K562 (cell line): ENCODE data around the gene PIP4K2A. TPM values are rescaled to one million over a fixed set of nuclear protein-coding genes. Genes with fewer than 3 reads are reported as not detected.

Experiments
- ATAC-seq: fragments of 200-7000 bp; cut with Tn5 transposase; 3 replicates; pipeline ENCODE4 v1.9.1; 2020; ENCODE audit warnings: moderate library complexity
- BruUV-seq: library from RNA; stranded (reverse); fragments of 400-500 nt; replicated peaks from 2 replicates; lab custom pipeline; 2021; lab: Mats Ljungman, UMichigan
- CTCF ChIA-PET: fragments of 300-600 bp; formaldehyde crosslinking; extraction: SDS; loops from one replicate; lab custom pipeline; 2021; ENCODE audit warnings: low intra/inter-chr PET ratio; lab: Yijun Ruan, JAX
- POLR2A ChIA-PET: fragments of 300-600, 350-650 bp; sonication (Branson Sonifier 250); formaldehyde crosslinking; extraction: SDS; loops from one replicate; lab custom pipeline; 2021; ENCODE audit warnings: antibody characterized with exemption, inconsistent platforms; lab: Yijun Ruan, JAX
- DNase-seq, 4 experiments: peaks; one replicate each; pipeline versions ENCODE4 v3.0.0 to v3.0.0-alpha.2; 2011 to 2018; ENCODE audit warnings: low spot score in 3 of 4, mixed read lengths in 3 of 4; ENCODE audit errors: extremely low read depth in 1 of 4
- FAIRE-seq: peaks from 2 replicates; lab custom pipeline; 2011; peaks lifted over from hg19 to GRCh38; lab: Jason Lieb, UNC
- H2AFZ ChIP-seq: 2 replicates; pipeline ENCODE4 v1.6.0; 2011; ENCODE audit warnings: low read depth, low read length, control low read depth, inconsistent platforms
- H3K27ac ChIP-seq: fragments of 200-600 bp; 3 replicates; pipeline ENCODE4 v1.8.0; 2011; ENCODE audit warnings: low read depth, mild to moderate bottlenecking, control low read depth, inconsistent platforms, low read length, moderate library complexity, mixed read lengths; ENCODE audit errors: extremely low read depth
- H3K27me3 ChIP-seq, 2 experiments: fragments of 300-600 bp in 1 of 2; 2 replicates in 1 of 2; 3 replicates in 1 of 2; pipeline versions ENCODE4 v1.6.0 to v1.8.0; 2011; ENCODE audit warnings: inconsistent platforms in 2 of 2, low read length in 2 of 2, mild to moderate bottlenecking in 1 of 2, mixed read lengths in 1 of 2, moderate library complexity in 1 of 2; ENCODE audit not compliant: control insufficient read depth in 2 of 2, insufficient read depth in 2 of 2
- H3K36me3 ChIP-seq: fragments of 300-600 bp; 3 replicates; pipeline ENCODE4 v1.8.0; 2011; ENCODE audit warnings: mild to moderate bottlenecking, low read length, inconsistent platforms; ENCODE audit not compliant: control insufficient read depth, insufficient read depth
- H3K4me1 ChIP-seq, 2 experiments: fragments of 200-600 bp in 1 of 2; replicated peaks in 1 of 2; 2 replicates in 1 of 2; 3 replicates in 1 of 2; pipeline versions ENCODE4 v1.5.1 to v1.8.0; 2011; ENCODE audit warnings: inconsistent platforms in 2 of 2, low read length in 2 of 2, mild to moderate bottlenecking in 1 of 2, mixed read lengths in 1 of 2, moderate library complexity in 1 of 2; ENCODE audit not compliant: control insufficient read depth in 2 of 2, insufficient read depth in 2 of 2
- H3K4me2 ChIP-seq: 2 replicates; pipeline ENCODE4 v1.6.1; 2011; ENCODE audit warnings: low read length, control low read depth, inconsistent platforms, mixed read lengths; ENCODE audit not compliant: insufficient read depth
- H3K4me3 ChIP-seq: fragments of 200-600 bp; sonication (generic), shearing (Covaris generic); 2 replicates; pipeline ENCODE4 v1.5.1; 2016; ENCODE audit warnings: control low read depth, inconsistent platforms
- H3K79me2 ChIP-seq: fragments of 200-600 bp; 3 replicates; pipeline ENCODE4 v1.8.0; 2011; ENCODE audit warnings: low read length, inconsistent platforms; ENCODE audit not compliant: control insufficient read depth, insufficient read depth
- H3K9ac ChIP-seq, 2 experiments: 2 replicates each; pipeline versions ENCODE4 v1.6.0 to v1.6.1; 2011; ENCODE audit warnings: low read depth in 2 of 2, low read length in 2 of 2, control low read depth in 1 of 2, inconsistent platforms in 1 of 2, mild to moderate bottlenecking in 1 of 2, mixed read lengths in 1 of 2; ENCODE audit not compliant: insufficient read depth in 1 of 2
- H3K9me1 ChIP-seq: one replicate; pipeline ENCODE4 v1.6.0; 2011; ENCODE audit warnings: inconsistent platforms, mild to moderate bottlenecking, low read length, moderate library complexity; ENCODE audit not compliant: control insufficient read depth, insufficient read depth
- H3K9me3 ChIP-seq: replicated peaks from 2 replicates; pipeline ENCODE4 v1.5.1; 2011; ENCODE audit warnings: low read depth, low read length, inconsistent platforms; ENCODE audit not compliant: control insufficient read depth, insufficient read depth
- H4K20me1 ChIP-seq: replicated peaks from 2 replicates; pipeline ENCODE4 v1.6.1; 2011; ENCODE audit warnings: low read length, inconsistent platforms, mixed read lengths; ENCODE audit not compliant: control insufficient read depth, insufficient read depth
- FOSL1 ChIP-seq: fragments of 200-800 bp; sonication (Bioruptor generic); conservative IDR thresholded peaks from 2 replicates; pipeline ENCODE4 v1.6.1; 2016; ENCODE audit warnings: missing genetic modification characterization, missing compliant biosample characterization
- HDAC3 ChIP-seq: fragments of 450-650 bp; IDR thresholded peaks from 2 replicates; pipeline ENCODE4 v1.6.1; 2018; ENCODE audit warnings: borderline replicate concordance, mild to moderate bottlenecking, moderate library complexity; ENCODE audit not compliant: partially characterized antibody
- L3MBTL2 ChIP-seq: fragments of 450-650 bp; IDR thresholded peaks from 2 replicates; pipeline ENCODE4 v1.6.1; 2016; ENCODE audit warnings: mild to moderate bottlenecking, moderate library complexity
- NCOA4 ChIP-seq: fragments of 450-650 bp; IDR thresholded peaks from 2 replicates; pipeline ENCODE4 v1.6.1; 2018; ENCODE audit warnings: mild to moderate bottlenecking; ENCODE audit not compliant: partially characterized antibody
- NFE2 ChIP-seq: IDR thresholded peaks from 2 replicates; pipeline ENCODE4 v1.6.1; 2014; ENCODE audit warnings: antibody characterized with exemption, low read depth
- NFYB ChIP-seq: IDR thresholded peaks from 2 replicates; pipeline ENCODE4 v1.6.1; 2011; ENCODE audit warnings: mild to moderate bottlenecking, moderate library complexity; ENCODE audit not compliant: insufficient read length; ENCODE audit errors: extremely low read depth
- PHF8 ChIP-seq: fragments of 200-600 bp; sonication (generic); IDR thresholded peaks from 2 replicates; pipeline ENCODE4 v1.6.1; 2012; ENCODE audit warnings: mixed run types, mild to moderate bottlenecking, inconsistent platforms, low read length, moderate library complexity, borderline replicate concordance
- RBM39 ChIP-seq: fragments of 200-400 bp; formaldehyde crosslinking; optimal IDR thresholded peaks from 2 replicates; pipeline ENCODE3; 2018; ENCODE audit warnings: low read depth, low read length
- SIX5 ChIP-seq, 2 experiments: IDR thresholded peaks; 2 replicates each; pipeline ENCODE4 v1.6.1; 2011; ENCODE audit warnings: low read length in 2 of 2, borderline replicate concordance in 1 of 2, low read depth in 1 of 2, mild to moderate bottlenecking in 1 of 2, moderate library complexity in 1 of 2; ENCODE audit not compliant: insufficient read depth in 1 of 2
- TCF7 ChIP-seq: sonication (generic); IDR thresholded peaks from 2 replicates; pipeline ENCODE4 v1.6.1; 2016; ENCODE audit warnings: antibody characterized with exemption, borderline replicate concordance
- TCFL5 ChIP-seq: fragments of 250-450 bp; sonication (Bioruptor Pico); conservative IDR thresholded peaks from 2 replicates; pipeline ENCODE4 v1.6.1; 2021; ENCODE audit warnings: mild to moderate bottlenecking, moderate library complexity, matching md5 sums
- ZNF785 ChIP-seq: fragments of 250-450 bp; sonication (Bioruptor Pico); IDR thresholded peaks from 2 replicates; pipeline ENCODE4 v1.4.0; 2020; ENCODE audit warnings: mild to moderate bottlenecking
- WGBS: fragments of 100-300 bp; shearing (Covaris generic); methylation state at CpG from one replicate; pipeline ENCODE4 v1.1.6; 2016; ENCODE audit warnings: low coverage, mixed read lengths; ENCODE audit not compliant: insufficient coverage; ENCODE audit errors: missing lambda C conversion rate; 5-methylcytosine and 5-hydroxymethylcytosine counted together
- in situ Hi-C: fragments of 300-500 bp; cut with MboI; formaldehyde crosslinking; loops from 4 replicates; pipeline ENCODE4 v1.15.0; 2018; ENCODE audit warnings: inconsistent platforms, mixed read lengths
- intact Hi-C: fragments of 100-400 bp; cut with micrococcal nuclease; formaldehyde crosslinking; loops from 2 replicates; pipeline ENCODE4 v1.14.2; 2022
- polyA plus RNA-seq, 8 experiments: library from polyadenylated mRNA; depleted of rRNA in 4 of 8; stranded (reverse) in 5 of 8; unstranded in 3 of 8; fragments of >200 nt; fragmentation: Nextera tagmentation in 2 of 8; fragmentation: Illumina TruSeq in 1 of 8; extraction: Ambion mirVana in 2 of 8; extraction: Trizol in 1 of 8; gene quantifications; 2 replicates each; pipeline versions ENCODE4 v1.2.1 to v1.2.3, GENCODE V29; 2011 to 2014; ENCODE audit warnings: inconsistent platforms in 1 of 8, missing spikeins in 1 of 8
- total RNA-seq, 7 experiments: library from RNA; depleted of rRNA in 6 of 7; stranded (reverse); fragments of >200 nt in 6 of 7; fragmentation: Illumina TruSeq in 2 of 7; extraction: Trizol in 2 of 7; gene quantifications; 2 replicates each; pipeline versions ENCODE4 v1.2.1 to v1.2.3, GENCODE V29; 2011 to 2021; ENCODE audit warnings: low replicate concordance in 1 of 7
- TF ChIP-seq, protein P1 (sequence below): fragments of 250-450 bp; sonication (Bioruptor Pico); IDR thresholded peaks from 2 replicates; pipeline ENCODE4 v1.8.0; 2022; ENCODE audit warnings: moderate library complexity, mild to moderate bottlenecking, inconsistent platforms
- TF ChIP-seq, protein P2 (sequence below): fragments of 450-650 bp; formaldehyde crosslinking; IDR thresholded peaks from 2 replicates; pipeline ENCODE4 v1.4.0; 2020; ENCODE audit warnings: mild to moderate bottlenecking, moderate library complexity

PIP4K2A gene
- total and polyA plus RNA-seq, 9 of the 15 experiments (the other 6 are each of a cell fraction or from before 2014, with no cell fraction given): 35.6 to 117 (median 71.9) TPM

- no peaks in the 10 kb centered on the region for H3K9me1 ChIP-seq
- no peaks in the 10 kb centered on the region for H3K9me3 ChIP-seq
- in situ Hi-C loops (no loop called here), intact Hi-C loops (loop anchor here (5.0 kb wide), 1 partner anchor 78 kb away; the partner anchor contains the start of gene PIP4K2A)
- H4K20me1 ChIP-seq: no peaks in the 10 kb centered on the region; the same call in 1 of the 2 replicates
- no peak overlapping the region for H3K9ac ChIP-seq
- POLR2A ChIA-PET: interaction anchor here (3.6 to 4.3 kb wide), 2 partner anchors 9 to 13 kb away, joined by 20 to 23 read pairs; no protein-coding TSS in a partner anchor
- DNase-seq (no peak), FAIRE-seq (no peak), ATAC-seq (no peak)
- H3K4me2 ChIP-seq: no peak overlapping the region
- H3K79me2 ChIP-seq: peaks cover 99% of the 10 kb centered on the region
- H3K27ac ChIP-seq: no peak overlapping the region
- BruUV-seq: no TSS peak
- 80% methylated on average over 5 of the region's 5 CpGs for WGBS
- no peaks in the 10 kb centered on the region for H3K27me3 ChIP-seq
- CTCF ChIA-PET: no interaction called here
- TF ChIP-seq TCF7: no peak
- TF ChIP-seq TCFL5: no peak
- TF ChIP-seq, protein P1, sequence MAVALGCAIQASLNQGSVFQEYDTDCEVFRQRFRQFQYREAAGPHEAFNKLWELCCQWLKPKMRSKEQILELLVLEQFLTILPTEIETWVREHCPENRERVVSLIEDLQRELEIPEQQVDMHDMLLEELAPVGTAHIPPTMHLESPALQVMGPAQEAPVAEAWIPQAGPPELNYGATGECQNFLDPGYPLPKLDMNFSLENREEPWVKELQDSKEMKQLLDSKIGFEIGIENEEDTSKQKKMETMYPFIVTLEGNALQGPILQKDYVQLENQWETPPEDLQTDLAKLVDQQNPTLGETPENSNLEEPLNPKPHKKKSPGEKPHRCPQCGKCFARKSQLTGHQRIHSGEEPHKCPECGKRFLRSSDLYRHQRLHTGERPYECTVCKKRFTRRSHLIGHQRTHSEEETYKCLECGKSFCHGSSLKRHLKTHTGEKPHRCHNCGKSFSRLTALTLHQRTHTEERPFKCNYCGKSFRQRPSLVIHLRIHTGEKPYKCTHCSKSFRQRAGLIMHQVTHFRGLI (CRISPR knock-in tag): no peak
- no peak for TF ChIP-seq ZNF785 (CRISPR knock-in tag)
- TF ChIP-seq L3MBTL2: no peak
- TF ChIP-seq NCOA4: no peak
- no peak for TF ChIP-seq RBM39
- TF ChIP-seq SIX5 (IDR thresholded peaks at IDR 0.05; ENCODE audit: borderline replicate concordance in 1 of 2, insufficient read depth in 1 of 2, low read depth in 1 of 2, low read length in 2 of 2): no peak
- TF ChIP-seq NFYB: no peak
- TF ChIP-seq NFE2: no peak
- TF ChIP-seq, protein P2, sequence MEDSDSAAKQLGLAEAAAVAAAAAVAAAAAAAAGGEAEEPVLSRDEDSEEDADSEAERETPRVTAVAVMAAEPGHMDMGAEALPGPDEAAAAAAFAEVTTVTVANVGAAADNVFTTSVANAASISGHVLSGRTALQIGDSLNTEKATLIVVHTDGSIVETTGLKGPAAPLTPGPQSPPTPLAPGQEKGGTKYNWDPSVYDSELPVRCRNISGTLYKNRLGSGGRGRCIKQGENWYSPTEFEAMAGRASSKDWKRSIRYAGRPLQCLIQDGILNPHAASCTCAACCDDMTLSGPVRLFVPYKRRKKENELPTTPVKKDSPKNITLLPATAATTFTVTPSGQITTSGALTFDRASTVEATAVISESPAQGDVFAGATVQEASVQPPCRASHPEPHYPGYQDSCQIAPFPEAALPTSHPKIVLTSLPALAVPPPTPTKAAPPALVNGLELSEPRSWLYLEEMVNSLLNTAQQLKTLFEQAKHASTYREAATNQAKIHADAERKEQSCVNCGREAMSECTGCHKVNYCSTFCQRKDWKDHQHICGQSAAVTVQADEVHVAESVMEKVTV (CRISPR knock-in tag): no peak
- TF ChIP-seq PHF8: no peak
- no peak for TF ChIP-seq FOSL1 (tag)
- no peak for TF ChIP-seq HDAC3
- H3K4me1 ChIP-seq: peaks cover 0 to 29% of the 10 kb centered on the region in 2 experiments; a peak in 4 of 5 replicates
- no peaks in the 10 kb centered on the region; the same call in 2 of the 3 replicates for H3K36me3 ChIP-seq
- H2AFZ ChIP-seq: no peak overlapping the region
- H3K4me3 ChIP-seq: no peak overlapping the region
These were observed 80.3 kb downstream of the PIP4K2A start for GRCh38 chr10:22634093-22634492.
